HG03575 (cell line): ENCODE results near the gene NKG7.

Experiments
- ATAC-seq: cut with Tn5 transposase; IDR thresholded peaks from one replicate; pipeline ENCODE4 v1.9.1; 2021; ENCODE audit not compliant: unreplicated experiment, insufficient number of reproducible peaks, low FRiP score; ENCODE audit errors: extremely low read depth

NKG7 gene

GRCh38 chr19:51325161-51325976, 47.1 kb downstream of the NKG7 start:
- no peak for ATAC-seq

GRCh38 chr19:51324167-51324481, 48.3 kb downstream of the NKG7 start:
- ATAC-seq = no peak

DNA sequence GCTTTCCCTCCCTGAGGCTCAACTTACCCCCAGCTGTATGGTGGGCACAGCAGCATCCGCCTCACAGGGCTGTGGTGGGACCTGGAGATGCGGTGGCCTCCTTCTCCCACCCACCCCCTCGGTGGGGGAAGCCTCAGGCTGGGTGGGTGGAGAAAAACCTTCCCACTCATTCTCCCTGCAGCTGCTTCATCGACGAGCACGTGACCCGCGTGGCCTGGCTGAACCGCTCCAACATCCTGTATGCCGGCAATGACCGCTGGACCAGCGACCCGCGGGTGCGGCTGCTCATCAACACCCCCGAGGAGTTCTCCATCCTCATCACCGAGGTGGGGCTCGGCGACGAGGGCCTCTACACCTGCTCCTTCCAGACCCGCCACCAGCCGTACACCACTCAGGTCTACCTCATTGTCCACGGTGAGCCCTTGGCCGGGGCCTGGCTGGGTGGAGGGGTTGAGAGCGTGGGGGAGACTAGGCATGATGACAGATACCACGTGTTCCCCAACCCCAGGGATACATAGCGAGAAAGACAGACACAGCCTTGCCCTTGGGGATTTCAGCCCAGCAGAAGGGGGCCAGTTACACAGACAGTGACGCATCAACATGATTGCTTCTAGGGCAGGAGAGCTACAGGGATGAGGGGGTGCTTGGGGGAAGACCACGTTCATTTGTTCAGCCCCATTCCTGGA, 48.8 kb downstream of the NKG7 start:
- ATAC-seq = no peak

GRCh38 chr19:51321799-51322198, 50.7 kb downstream of the NKG7 start:
- ATAC-seq = no peak
